CD14-positive monocyte (primary cell): ENCODE data around the gene MBD2. TPM values are rescaled to one million over a fixed set of nuclear protein-coding genes. Genes with fewer than 3 reads are reported as not detected.

ENCODE experiments used
- DNase-seq, 3 donors: peaks; one replicate each; pipeline ENCODE4 v3.0.0-alpha.2; 2011 to 2022
- H2AFZ ChIP-seq: 2 replicates; pipeline ENCODE4 v1.6.0; 2012; ENCODE audit warnings: mild to moderate bottlenecking, low read depth, low read length, inconsistent platforms; ENCODE audit not compliant: insufficient read depth, poor library complexity, severe bottlenecking
- H3K27ac ChIP-seq, 2 donors: 1 replicate in 1 of 2; 2 replicates in 1 of 2; pipeline ENCODE4 v1.5.1; 2012 to 2013; ENCODE audit warnings: low read length in 2 of 2, control low read depth in 1 of 2, inconsistent platforms in 1 of 2, low read depth in 1 of 2, mild to moderate bottlenecking in 1 of 2
- H3K27me3 ChIP-seq, 2 donors: one replicate each; pipeline versions ENCODE4 v1.6.0 to v1.6.1; 2011 to 2013; ENCODE audit warnings: low read length in 2 of 2; ENCODE audit not compliant: control insufficient read depth in 2 of 2, insufficient read depth in 2 of 2
- H3K36me3 ChIP-seq, 2 donors: replicated peaks in 1 of 2; 1 replicate in 1 of 2; 2 replicates in 1 of 2; pipeline versions ENCODE4 v1.5.1 to v1.6.1; 2012 to 2013; ENCODE audit warnings: low read length in 2 of 2, control low read depth in 1 of 2, inconsistent platforms in 1 of 2, mild to moderate bottlenecking in 1 of 2; ENCODE audit not compliant: insufficient read depth in 2 of 2, control insufficient read depth in 1 of 2
- H3K4me1 ChIP-seq, 2 donors: 1 replicate in 1 of 2; 2 replicates in 1 of 2; pipeline versions ENCODE4 v1.5.1 to v1.6.1; 2012 to 2013; ENCODE audit warnings: low read length in 2 of 2, control low read depth in 1 of 2, inconsistent platforms in 1 of 2, mild to moderate bottlenecking in 1 of 2, moderate library complexity in 1 of 2; ENCODE audit not compliant: insufficient read depth in 2 of 2, control insufficient read depth in 1 of 2
- H3K4me2 ChIP-seq: replicated peaks from 2 replicates; pipeline ENCODE3; 2012; ENCODE audit warnings: low read length, moderate library complexity, mild to moderate bottlenecking; ENCODE audit not compliant: poor library complexity, severe bottlenecking; ENCODE audit errors: extremely low read depth
- H3K4me3 ChIP-seq, 3 experiments: fragments of 200-600 bp in 1 of 3; sonication (generic) in 1 of 3; replicated peaks in 1 of 3; 1 replicate in 2 of 3; 2 replicates in 1 of 3; pipeline ENCODE4 v1.5.1; 2011 to 2013; ENCODE audit warnings: low read length in 3 of 3, mild to moderate bottlenecking in 3 of 3, control low read depth in 2 of 3, low read depth in 2 of 3, inconsistent platforms in 1 of 3, moderate library complexity in 1 of 3
- H3K79me2 ChIP-seq: 2 replicates; pipeline ENCODE4 v1.6.0; 2012; ENCODE audit warnings: mild to moderate bottlenecking, control low read depth, inconsistent platforms, low read length, moderate library complexity; ENCODE audit not compliant: insufficient read depth
- H3K9ac ChIP-seq: 2 replicates; pipeline ENCODE4 v1.6.0; 2017; ENCODE audit warnings: low read length, mild to moderate bottlenecking; ENCODE audit not compliant: insufficient read depth, poor library complexity, severe bottlenecking
- H3K9me3 ChIP-seq, 2 donors: replicated peaks in 1 of 2; 1 replicate in 1 of 2; 2 replicates in 1 of 2; pipeline versions ENCODE4 v1.5.1 to v1.6.1; 2012 to 2013; ENCODE audit warnings: low read length in 2 of 2, control low read depth in 1 of 2; ENCODE audit not compliant: control insufficient read depth in 1 of 2, insufficient read depth in 1 of 2
- H4K20me1 ChIP-seq: 2 replicates; pipeline ENCODE4 v1.6.0; 2012; ENCODE audit warnings: mild to moderate bottlenecking, low read length, control low read depth, moderate library complexity; ENCODE audit not compliant: insufficient read depth
- H3K27ac Mint-ChIP-seq, 7 donors: one replicate each; pipeline ENCODE4 v1.8.0; 2020; ENCODE audit warnings: mild to moderate bottlenecking in 7 of 7, mixed read lengths in 7 of 7, moderate library complexity in 6 of 7, inconsistent platforms in 2 of 7
- H3K27me3 Mint-ChIP-seq, 3 donors: one replicate each; pipeline ENCODE4 v1.8.0; 2021 to 2022; ENCODE audit warnings: low read depth in 3 of 3, mild to moderate bottlenecking in 3 of 3, mixed read lengths in 3 of 3, moderate library complexity in 3 of 3, inconsistent platforms in 1 of 3
- H3K36me3 Mint-ChIP-seq, 2 donors: one replicate each; pipeline ENCODE4 v1.8.0; 2020; ENCODE audit warnings: mixed read lengths in 2 of 2, inconsistent platforms in 1 of 2, mild to moderate bottlenecking in 1 of 2
- H3K4me1 Mint-ChIP-seq: one replicate; pipeline ENCODE4 v1.8.0; 2020; ENCODE audit warnings: mild to moderate bottlenecking, mixed read lengths
- H3K4me3 Mint-ChIP-seq, 2 donors: one replicate each; pipeline ENCODE4 v1.8.0; 2020; ENCODE audit warnings: mild to moderate bottlenecking in 2 of 2, mixed read lengths in 2 of 2, moderate library complexity in 1 of 2
- H3K9me3 Mint-ChIP-seq, 7 donors: one replicate each; pipeline ENCODE4 v1.8.0; 2020 to 2022; ENCODE audit warnings: mixed read lengths in 7 of 7, mild to moderate bottlenecking in 6 of 7, moderate library complexity in 6 of 7, inconsistent platforms in 2 of 7
- intact Hi-C, 2 donors: fragments of 100-400 bp; cut with micrococcal nuclease; formaldehyde crosslinking; loops; one replicate each; pipeline versions ENCODE4 v1.15.0 to v1.15.1; 2023
- polyA plus RNA-seq, 3 donors: library from polyadenylated mRNA; depleted of rRNA in 1 of 3; unstranded in 2 of 3; stranded (reverse) in 1 of 3; fragments of 300-500 nt in 2 of 3; fragments of >200 nt in 1 of 3; fragmentation: Illumina TruSeq in 2 of 3; gene quantifications; 1 replicate in 2 of 3; 2 replicates in 1 of 3; pipeline ENCODE4 v1.2.3, GENCODE V29; 2012 to 2021
- TF ChIP-seq, protein P1 (sequence below): fragments of 200-600 bp; IDR thresholded peaks from one replicate; pipeline ENCODE4 v1.8.0; 2022; ENCODE audit warnings: antibody characterized with exemption, mild to moderate bottlenecking

Gene MBD2
- polyA plus RNA-seq, 3 donors = 11.6 to 64.9 (median 25.2) TPM

DNA sequence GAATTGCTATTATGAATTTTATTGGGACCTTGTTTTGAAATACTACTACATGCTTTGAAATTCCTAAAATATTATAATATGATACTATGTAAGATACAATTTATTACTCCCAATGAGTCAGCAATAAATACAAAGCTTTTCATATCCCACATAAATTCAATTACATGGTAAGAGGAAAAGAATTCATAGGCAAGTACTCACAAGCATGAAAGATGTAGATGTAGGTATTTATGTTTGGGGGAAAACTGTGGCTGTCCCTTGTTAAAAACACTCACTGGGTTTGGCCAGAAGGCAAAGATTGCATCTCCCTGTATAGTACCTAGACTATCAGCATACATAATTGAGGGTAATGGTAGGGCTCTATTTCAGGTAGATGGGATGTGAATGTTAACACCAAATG is 90.4 kb downstream of the MBD2 start:
- Histone ChIP-seq H3K9me3 (no peaks in the 10 kb centered on the region), H3K27me3 (no peaks in the 10 kb centered on the region), H3K4me3 (no peak overlapping the region), H2AFZ (no peak overlapping the region), H3K27ac (no peak overlapping the region), H3K4me2 (no peak overlapping the region), H3K9ac (no peak overlapping the region), H3K4me1 (no peaks in the 10 kb centered on the region), H3K79me2 (no peaks in the 10 kb centered on the region), H3K36me3 (no peaks in the 10 kb centered on the region), H4K20me1 (no peaks in the 10 kb centered on the region)
- Mint-ChIP-seq H3K27ac (no peak overlapping the region), H3K4me1 (no peaks in the 10 kb centered on the region), H3K9me3 (peaks cover 3 to 6% (median 5%) of the 10 kb centered on the region in 7 donors), H3K36me3 (peaks cover 0 to 6% of the 10 kb centered on the region in 2 donors), H3K27me3 (no peaks in the 10 kb centered on the region), H3K4me3 (no peak overlapping the region)
- TF ChIP-seq, protein P1, sequence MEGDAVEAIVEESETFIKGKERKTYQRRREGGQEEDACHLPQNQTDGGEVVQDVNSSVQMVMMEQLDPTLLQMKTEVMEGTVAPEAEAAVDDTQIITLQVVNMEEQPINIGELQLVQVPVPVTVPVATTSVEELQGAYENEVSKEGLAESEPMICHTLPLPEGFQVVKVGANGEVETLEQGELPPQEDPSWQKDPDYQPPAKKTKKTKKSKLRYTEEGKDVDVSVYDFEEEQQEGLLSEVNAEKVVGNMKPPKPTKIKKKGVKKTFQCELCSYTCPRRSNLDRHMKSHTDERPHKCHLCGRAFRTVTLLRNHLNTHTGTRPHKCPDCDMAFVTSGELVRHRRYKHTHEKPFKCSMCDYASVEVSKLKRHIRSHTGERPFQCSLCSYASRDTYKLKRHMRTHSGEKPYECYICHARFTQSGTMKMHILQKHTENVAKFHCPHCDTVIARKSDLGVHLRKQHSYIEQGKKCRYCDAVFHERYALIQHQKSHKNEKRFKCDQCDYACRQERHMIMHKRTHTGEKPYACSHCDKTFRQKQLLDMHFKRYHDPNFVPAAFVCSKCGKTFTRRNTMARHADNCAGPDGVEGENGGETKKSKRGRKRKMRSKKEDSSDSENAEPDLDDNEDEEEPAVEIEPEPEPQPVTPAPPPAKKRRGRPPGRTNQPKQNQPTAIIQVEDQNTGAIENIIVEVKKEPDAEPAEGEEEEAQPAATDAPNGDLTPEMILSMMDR = no peak
- intact Hi-C loops = no loop called here
- no peak for DNase-seq

DNA sequence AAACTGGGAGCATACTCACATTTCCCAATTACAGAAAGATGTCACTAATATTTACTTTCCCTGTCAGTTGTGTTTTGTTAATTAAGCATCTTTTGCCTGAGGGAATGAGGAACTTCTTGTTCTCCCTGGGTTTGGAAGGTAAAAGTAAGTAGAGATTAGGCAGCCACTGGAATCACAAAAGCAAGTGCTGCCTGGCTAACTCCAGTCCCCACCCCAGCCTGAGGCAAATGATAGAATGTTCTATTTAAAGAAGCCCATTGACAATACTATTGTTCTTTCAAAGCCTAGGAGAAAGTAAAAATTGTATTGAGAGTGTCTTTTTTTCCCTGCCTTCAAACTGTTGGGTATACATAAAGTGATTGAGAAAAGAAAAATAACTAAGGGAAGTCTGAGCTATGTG is 93.8 kb downstream of the MBD2 start:
- Histone ChIP-seq H3K36me3 (no peaks in the 10 kb centered on the region), H3K9me3 (no peaks in the 10 kb centered on the region), H4K20me1 (no peaks in the 10 kb centered on the region), H3K4me2 (no peak overlapping the region), H3K27me3 (no peaks in the 10 kb centered on the region), H2AFZ (no peak overlapping the region), H3K4me3 (no peak overlapping the region), H3K9ac (no peak overlapping the region), H3K27ac (no peak overlapping the region), H3K79me2 (no peaks in the 10 kb centered on the region), H3K4me1 (no peaks in the 10 kb centered on the region)
- TF ChIP-seq, protein P1 = no peak
- no peak overlapping the region for H3K4me3 Mint-ChIP-seq
- no peaks in the 10 kb centered on the region for H3K36me3 Mint-ChIP-seq
- H3K27me3 Mint-ChIP-seq = peaks cover 0 to 3% (median 0%) of the 10 kb centered on the region in 3 donors
- intact Hi-C loops = no loop called here
- H3K4me1 Mint-ChIP-seq = no peaks in the 10 kb centered on the region
- DNase-seq = no peak
- H3K9me3 Mint-ChIP-seq = peaks cover 0 to 2% (median 0%) of the 10 kb centered on the region in 7 donors
- no peak overlapping the region for H3K27ac Mint-ChIP-seq
